Fibroblast of mammary gland (primary cell): ENCODE data around the gene ANO2.
"Not testable (repeated sequence)": the region's sequence is repeated elsewhere in the genome, so short reads cannot be mapped to it uniquely, and the experiment has no call there.

Experiments
- DNase-seq: peaks from one replicate; pipeline ENCODE4 v3.0.0-alpha.2; 2010; ENCODE audit warnings: low read depth
- H3K4me3 ChIP-seq: 2 replicates; pipeline ENCODE4 v1.5.1; 2011; ENCODE audit warnings: low read depth, mild to moderate bottlenecking, low read length, moderate library complexity; ENCODE audit not compliant: control insufficient read depth
- TF ChIP-seq, protein P1 (sequence below): conservative IDR thresholded peaks from 2 replicates; pipeline ENCODE4 v1.5.1; 2011; ENCODE audit warnings: low read depth, low read length, inconsistent platforms; ENCODE audit not compliant: control insufficient read depth, insufficient read depth

ANO2 gene

GRCh38 chr12:5690240-5690639, 254.8 kb downstream of the ANO2 start:
- no peak overlapping the region for H3K4me3 ChIP-seq
- DNase-seq: no peak
- TF ChIP-seq, protein P1, sequence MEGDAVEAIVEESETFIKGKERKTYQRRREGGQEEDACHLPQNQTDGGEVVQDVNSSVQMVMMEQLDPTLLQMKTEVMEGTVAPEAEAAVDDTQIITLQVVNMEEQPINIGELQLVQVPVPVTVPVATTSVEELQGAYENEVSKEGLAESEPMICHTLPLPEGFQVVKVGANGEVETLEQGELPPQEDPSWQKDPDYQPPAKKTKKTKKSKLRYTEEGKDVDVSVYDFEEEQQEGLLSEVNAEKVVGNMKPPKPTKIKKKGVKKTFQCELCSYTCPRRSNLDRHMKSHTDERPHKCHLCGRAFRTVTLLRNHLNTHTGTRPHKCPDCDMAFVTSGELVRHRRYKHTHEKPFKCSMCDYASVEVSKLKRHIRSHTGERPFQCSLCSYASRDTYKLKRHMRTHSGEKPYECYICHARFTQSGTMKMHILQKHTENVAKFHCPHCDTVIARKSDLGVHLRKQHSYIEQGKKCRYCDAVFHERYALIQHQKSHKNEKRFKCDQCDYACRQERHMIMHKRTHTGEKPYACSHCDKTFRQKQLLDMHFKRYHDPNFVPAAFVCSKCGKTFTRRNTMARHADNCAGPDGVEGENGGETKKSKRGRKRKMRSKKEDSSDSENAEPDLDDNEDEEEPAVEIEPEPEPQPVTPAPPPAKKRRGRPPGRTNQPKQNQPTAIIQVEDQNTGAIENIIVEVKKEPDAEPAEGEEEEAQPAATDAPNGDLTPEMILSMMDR: no peak

DNA sequence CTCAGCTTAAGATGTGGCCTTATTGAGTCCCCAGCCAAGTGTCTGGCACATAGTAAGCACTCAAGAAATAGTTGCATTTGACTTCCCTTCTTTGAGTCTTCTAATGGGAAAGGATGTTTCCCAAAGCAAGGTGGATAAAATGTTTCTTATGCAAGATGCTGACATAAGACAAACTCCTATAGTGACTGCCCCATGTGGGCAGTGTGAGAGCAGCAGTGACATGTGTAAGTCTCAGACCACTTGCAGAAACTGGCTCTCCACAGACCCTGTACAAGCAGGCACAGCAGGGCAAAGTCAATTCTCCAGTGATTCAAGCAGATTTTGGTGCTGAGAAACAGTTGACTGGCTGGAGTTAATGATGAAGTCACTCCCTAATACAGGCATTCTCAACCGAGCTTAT, 255.3 kb downstream of the ANO2 start:
- TF ChIP-seq, protein P1: no peak
- no peak overlapping the region for H3K4me3 ChIP-seq

GRCh38 chr12:5688226-5688625, 256.8 kb downstream of the ANO2 start:
- no peak overlapping the region for H3K4me3 ChIP-seq
- TF ChIP-seq, protein P1: no peak
- DNase-seq: no peak

More for the DNA sequence above, 255.3 kb downstream of the ANO2 start:
- no peak for DNase-seq

DNA sequence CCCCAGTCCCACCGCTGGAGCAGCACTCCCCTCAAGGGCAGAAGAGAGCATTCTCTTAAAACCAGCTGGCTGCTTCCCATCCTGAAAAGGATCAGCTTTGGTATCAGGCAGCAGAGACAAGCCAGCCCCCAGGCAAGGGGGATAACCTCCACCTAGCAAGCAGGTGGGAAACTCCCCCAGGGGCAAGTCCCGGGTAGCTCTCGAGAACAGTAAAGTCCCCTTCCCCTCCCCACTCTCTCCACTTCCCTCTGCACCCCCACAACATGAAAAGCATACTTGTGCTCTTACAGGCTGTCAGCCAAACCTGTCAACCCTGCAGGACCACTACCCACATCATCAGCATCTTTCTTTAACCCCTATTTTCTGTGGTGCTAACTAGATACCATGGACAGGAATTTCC, 259.1 kb downstream of the ANO2 start:
- no peak overlapping the region for H3K4me3 ChIP-seq
- TF ChIP-seq, protein P1: no peak
- no peak for DNase-seq

- no peak overlapping the region for H3K4me3 ChIP-seq
- TF ChIP-seq, protein P1: no peak
- no peak for DNase-seq
Measured at GRCh38 chr12:5684989-5685388, 260.1 kb downstream of the ANO2 start.

GRCh38 chr12:5682581-5682980, 262.5 kb downstream of the ANO2 start:
- TF ChIP-seq, protein P1: no peak
- DNase-seq: no peak
- no peak overlapping the region for H3K4me3 ChIP-seq

DNA sequence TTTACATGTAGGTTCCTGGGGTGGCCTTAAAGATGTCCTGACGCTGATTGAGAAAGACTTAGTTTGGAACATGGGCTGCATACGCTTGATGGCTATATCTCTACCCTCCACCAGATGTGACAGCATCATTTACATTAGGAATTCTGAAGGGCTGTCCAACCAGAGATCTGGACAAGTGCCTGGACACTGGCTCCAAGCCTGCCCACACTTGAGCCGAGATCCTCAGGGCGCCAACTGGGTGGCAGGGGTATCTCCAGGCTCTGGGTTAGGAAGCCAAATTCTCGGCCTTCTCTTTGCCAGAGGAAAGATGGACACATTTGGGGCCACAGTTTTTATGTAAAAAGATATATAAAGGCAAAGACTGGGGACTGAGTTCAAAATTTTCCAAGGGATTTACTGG, 266.9 kb downstream of the ANO2 start:
- TF ChIP-seq, protein P1: no peak
- no peak for DNase-seq
- H3K4me3 ChIP-seq: no peak overlapping the region

- DNase-seq: not testable (repeated sequence)
Measured at GRCh38 chr12:5669624-5670023, 275.4 kb downstream of the ANO2 start.

More at GRCh38 chr12:5669624-5670023, 275.4 kb downstream of the ANO2 start:
- H3K4me3 ChIP-seq: not testable (repeated sequence)
